Measurements from ENCODE around the gene DOCK10. TPM values are rescaled to one million over a fixed set of nuclear protein-coding genes. Genes with fewer than 3 reads are reported as not detected.

DOCK10 gene
- total and polyA plus RNA-seq, 7 donors: 3.0 to 11.4 (median 5.4) TPM

GRCh38 chr2:224841910-224842309, 200.4 kb downstream of the DOCK10 start:
- TF ChIP-seq POLR2A (IDR thresholded peaks at IDR 0.05) (no peak), EP300 (IDR thresholded peaks at IDR 0.05) (no peak), POLR2AphosphoS5 (IDR thresholded peaks at IDR 0.05) (no peak), CTCF (IDR thresholded peaks at IDR 0.05) (no peak)
- Histone ChIP-seq H3K4me3 (no peak overlapping the region), H3K4me1 (no peaks in the 10 kb centered on the region), H3K27ac (no peak overlapping the region), H3K9me3 (no peaks in the 10 kb centered on the region), H3K27me3 (no peaks in the 10 kb centered on the region), H3K36me3 (no peaks in the 10 kb centered on the region)
- DNase-seq: no peak
- 95 to 97% methylated on average over 4 of the region's 4 CpGs for WGBS, 2 donors
- intact Hi-C loops (cut with DNase I): no loop called here

- no peak overlapping the region for H3K27ac ChIP-seq
- TF ChIP-seq POLR2AphosphoS5 (IDR thresholded peaks at IDR 0.05) (no peak), CTCF (IDR thresholded peaks at IDR 0.05) (no peak)
- no peaks in the 10 kb centered on the region for H3K9me3 ChIP-seq
- no peak for DNase-seq
- no peaks in the 10 kb centered on the region for H3K4me1 ChIP-seq
- H3K4me3 ChIP-seq: no peak overlapping the region
- intact Hi-C loops (cut with DNase I): no loop called here
- no peaks in the 10 kb centered on the region for H3K27me3 ChIP-seq
- no peaks in the 10 kb centered on the region for H3K36me3 ChIP-seq
Measured at GRCh38 chr2:224838335-224838734, 203.9 kb downstream of the DOCK10 start.

- DNase-seq: no peak
- H3K27ac ChIP-seq: no peak overlapping the region
- TF ChIP-seq CTCF (IDR thresholded peaks at IDR 0.05) (no peak), EP300 (IDR thresholded peaks at IDR 0.05) (no peak), POLR2A (IDR thresholded peaks at IDR 0.05) (no peak), POLR2AphosphoS5 (IDR thresholded peaks at IDR 0.05) (no peak)
- no peaks in the 10 kb centered on the region for H3K36me3 ChIP-seq
- H3K27me3 ChIP-seq: no peaks in the 10 kb centered on the region
- intact Hi-C loops (cut with DNase I): no loop called here
- H3K4me3 ChIP-seq: no peak overlapping the region
- H3K4me1 ChIP-seq: no peaks in the 10 kb centered on the region
- 81 to 89% methylated on average over 3 of the region's 3 CpGs for WGBS, 2 donors
- H3K9me3 ChIP-seq: no peaks in the 10 kb centered on the region
Measured at GRCh38 chr2:224837558-224837957, 204.7 kb downstream of the DOCK10 start.

- DNase-seq: no peak
- 95 to 97% methylated on average over 2 of the region's 2 CpGs for WGBS, 2 donors
- TF ChIP-seq POLR2A (IDR thresholded peaks at IDR 0.05): no peak
- TF ChIP-seq EP300 (IDR thresholded peaks at IDR 0.05): no peak
- no peak for TF ChIP-seq POLR2AphosphoS5 (IDR thresholded peaks at IDR 0.05)
- TF ChIP-seq CTCF (IDR thresholded peaks at IDR 0.05): no peak
- H3K9me3 ChIP-seq: no peaks in the 10 kb centered on the region
- no peak overlapping the region for H3K4me3 ChIP-seq
- H3K4me1 ChIP-seq: no peaks in the 10 kb centered on the region
- H3K27ac ChIP-seq: no peak overlapping the region
- no peaks in the 10 kb centered on the region for H3K36me3 ChIP-seq
- intact Hi-C loops (cut with DNase I): no loop called here
- H3K27me3 ChIP-seq: no peaks in the 10 kb centered on the region
Measured at GRCh38 chr2:224837066-224837465, 205.2 kb downstream of the DOCK10 start.

GRCh38 chr2:224836263-224836662, 206.0 kb downstream of the DOCK10 start:
- Histone ChIP-seq H3K27me3 (no peaks in the 10 kb centered on the region), H3K27ac (no peak overlapping the region), H3K4me3 (no peak overlapping the region), H3K4me1 (no peaks in the 10 kb centered on the region), H3K9me3 (no peaks in the 10 kb centered on the region), H3K36me3 (no peaks in the 10 kb centered on the region)
- DNase-seq: no peak
- no peak for TF ChIP-seq POLR2AphosphoS5 (IDR thresholded peaks at IDR 0.05)
- TF ChIP-seq POLR2A (IDR thresholded peaks at IDR 0.05): no peak
- TF ChIP-seq CTCF (IDR thresholded peaks at IDR 0.05): no peak
- TF ChIP-seq EP300 (IDR thresholded peaks at IDR 0.05): no peak
- intact Hi-C loops (cut with DNase I): no loop called here

Measured in sigmoid colon (tissue), 7 donors.